Caco-2 (cell line): ENCODE measurements around the gene BCL7B. TPM values are rescaled to one million over a fixed set of nuclear protein-coding genes. Genes with fewer than 3 reads are reported as not detected.
A peak's percentile ranks its signal among the peaks of the same experiment; 100 is the strongest.

ENCODE experiments used
- BruUV-seq: library from RNA; stranded (reverse); fragments of 400-500 nt; replicated peaks from 2 replicates; lab custom pipeline; 2021; lab: Mats Ljungman, UMichigan
- CTCF ChIA-PET: fragments of 300-600 bp; sonication (Branson Sonifier 250); formaldehyde crosslinking; loops from one replicate; lab custom pipeline; 2022; ENCODE audit warnings: antibody characterized with exemption; lab: Charles Lee
- POLR2A ChIA-PET: fragments of 300-600 bp; sonication (Branson Sonifier 250); formaldehyde crosslinking; loops from one replicate; lab custom pipeline; 2022; ENCODE audit warnings: antibody characterized with exemption; lab: Charles Lee
- DNase-seq, 2 experiments: peaks; one replicate each; pipeline versions ENCODE4 v3.0.0 to v3.0.0-alpha.2; 2020 to 2022
- H3K27me3 ChIP-seq: replicated peaks from 2 replicates; pipeline ENCODE4 v1.6.0; 2011; ENCODE audit warnings: low read length; ENCODE audit not compliant: control insufficient read depth, insufficient read depth
- H3K36me3 ChIP-seq: 2 replicates; pipeline ENCODE4 v1.5.1; 2011; ENCODE audit warnings: low read length; ENCODE audit not compliant: control insufficient read depth, insufficient read depth
- H3K4me1 ChIP-seq: fragments of 250-450 bp; sonication (Bioruptor Pico); 2 replicates; pipeline ENCODE4 v1.5.1; 2020; ENCODE audit warnings: mild to moderate bottlenecking
- H3K4me3 ChIP-seq: 2 replicates; pipeline ENCODE4 v1.5.1; 2011; ENCODE audit warnings: low read depth, mild to moderate bottlenecking, control low read depth, low read length
- H3K9me3 ChIP-seq: fragments of 250-450 bp; sonication (Bioruptor Pico); 2 replicates; pipeline ENCODE4 v1.5.1; 2020; ENCODE audit warnings: mild to moderate bottlenecking, moderate library complexity
- H3K27ac Mint-ChIP-seq: one replicate; pipeline ENCODE4 v1.8.0; 2022; ENCODE audit warnings: mixed read lengths; ENCODE audit not compliant: unreplicated experiment
- H3K27me3 Mint-ChIP-seq: one replicate; pipeline ENCODE4 v1.8.0; 2022; ENCODE audit warnings: mixed read lengths; ENCODE audit not compliant: insufficient read depth, unreplicated experiment
- H3K36me3 Mint-ChIP-seq: one replicate; pipeline ENCODE4 v1.8.0; 2022; ENCODE audit warnings: mild to moderate bottlenecking, mixed read lengths; ENCODE audit not compliant: insufficient read depth, unreplicated experiment
- H3K4me1 Mint-ChIP-seq: one replicate; pipeline ENCODE4 v1.8.0; 2022; ENCODE audit warnings: low read depth, mixed read lengths; ENCODE audit not compliant: unreplicated experiment
- H3K4me3 Mint-ChIP-seq: one replicate; pipeline ENCODE4 v1.8.0; 2022; ENCODE audit warnings: mild to moderate bottlenecking, moderate library complexity, mixed read lengths; ENCODE audit not compliant: unreplicated experiment
- H3K9me3 Mint-ChIP-seq: one replicate; pipeline ENCODE4 v1.8.0; 2022; ENCODE audit warnings: mixed read lengths; ENCODE audit not compliant: unreplicated experiment
- CTCF ChIP-seq, 2 experiments: fragments of 200-600 bp in 1 of 2; IDR thresholded peaks; 1 replicate in 1 of 2; 2 replicates in 1 of 2; pipeline versions ENCODE4 v1.5.1 to v1.8.0; 2011 to 2022; ENCODE audit warnings: antibody characterized with exemption in 1 of 2, control low read depth in 1 of 2, inconsistent platforms in 1 of 2, low read depth in 1 of 2, low read length in 1 of 2, mild to moderate bottlenecking in 1 of 2, moderate library complexity in 1 of 2; ENCODE audit not compliant: insufficient read depth in 1 of 2, severe bottlenecking in 1 of 2, unreplicated experiment in 1 of 2
- intact Hi-C: fragments of 100-400 bp; cut with micrococcal nuclease; formaldehyde crosslinking; loops from one replicate; pipeline ENCODE4 v1.10.0; 2022; ENCODE audit not compliant: unreplicated experiment
- total RNA-seq: library from RNA; stranded (reverse); gene quantifications from 2 replicates; pipeline ENCODE4 v1.2.3, GENCODE V29; 2022

BCL7B gene
- total RNA-seq, 1 experiment from 2014 or later: 74.6 TPM

GRCh38 chr7:73520673-73521635 is 36.5 kb downstream of the BCL7B start:
- TSS peak; percentile 34 for BruUV-seq
- Mint-ChIP-seq H3K27me3 (no peaks in the 10 kb centered on the region), H3K36me3 (peaks cover 57% of the 10 kb centered on the region), H3K4me1 (peaks cover 18% of the 10 kb centered on the region), H3K9me3 (no peaks in the 10 kb centered on the region), H3K4me3 (peak overlapping the region; percentile 93), H3K27ac (peak overlapping the region; percentile 98)
- CTCF ChIA-PET: interaction anchor here (0.9 kb wide), 1 partner anchor 48 kb away, joined by 3 read pairs; no protein-coding TSS in a partner anchor
- H3K4me3 ChIP-seq: peak overlapping the region; percentile 77
- no peaks in the 10 kb centered on the region for H3K9me3 ChIP-seq
- intact Hi-C loops: loop anchor here (5.0 kb wide), 1 partner anchor 146 kb away; the partner anchor contains the start of gene VPS37D
- H3K4me1 ChIP-seq: peaks cover 18% of the 10 kb centered on the region
- TF ChIP-seq CTCF (IDR thresholded peaks at IDR 0.05; ENCODE audit: insufficient read depth in 1 of 2, low read depth in 1 of 2, low read length in 1 of 2, severe bottlenecking in 1 of 2, unreplicated experiment in 1 of 2): no peak
- DNase-seq: no peak
- H3K27me3 ChIP-seq: no peaks in the 10 kb centered on the region
- peaks cover 3% of the 10 kb centered on the region; the same call in 1 of the 2 replicates for H3K36me3 ChIP-seq
- POLR2A ChIA-PET: interaction anchor here (0.6 to 2.8 kb wide), 4 partner anchors 16 to 57 kb away, joined by 3 to 24 read pairs (median 4); partner anchors contain the start of genes BCL7B and TBL2

- Mint-ChIP-seq H3K27ac (peak overlapping the region; percentile 98), H3K27me3 (no peaks in the 10 kb centered on the region), H3K4me1 (peaks cover 18% of the 10 kb centered on the region), H3K4me3 (peak overlapping the region; percentile 93), H3K36me3 (peaks cover 66% of the 10 kb centered on the region), H3K9me3 (no peaks in the 10 kb centered on the region)
- ChIA-PET POLR2A (interaction anchor here (0.5 to 2.8 kb wide), 3 partner anchors 36 to 164 kb away, joined by 3 to 24 read pairs (median 5); partner anchors contain the start of gene BCL7B), CTCF (interaction anchor here (0.7 to 0.9 kb wide), 2 partner anchors 49 to 89 kb away, joined by 3 to 9 read pairs; no protein-coding TSS in a partner anchor)
- Histone ChIP-seq H3K9me3 (no peaks in the 10 kb centered on the region), H3K36me3 (peaks cover 5% of the 10 kb centered on the region; the same call in 1 of the 2 replicates), H3K4me3 (peak overlapping the region; percentile 77), H3K27me3 (no peaks in the 10 kb centered on the region), H3K4me1 (peaks cover 18% of the 10 kb centered on the region)
- DNase-seq: no peak
- no peak for TF ChIP-seq CTCF (IDR thresholded peaks at IDR 0.05; ENCODE audit: insufficient read depth in 1 of 2, low read depth in 1 of 2, low read length in 1 of 2, severe bottlenecking in 1 of 2, unreplicated experiment in 1 of 2)
- BruUV-seq: no TSS peak
- intact Hi-C loops: loop anchor here (5.0 kb wide), 1 partner anchor 147 kb away; the partner anchor contains the start of gene VPS37D
These were observed 37.4 kb downstream of the BCL7B start for GRCh38 chr7:73519867-73520672.
